ENCODE results near the gene SCAANT1.

Gene SCAANT1

GRCh38 chr3:63911873-63912767 lies at the start of gene SCAANT1:
Gene SCAANT1, minus strand, starts transcription at chr3:63912383.
- in situ Hi-C loops (cut with HindIII; ENCODE audit: low sequenced_read_pairs), result loop anchor here (5.0 kb wide), 1 partner anchor 40 kb away; no protein-coding TSS in a partner anchor

- in situ Hi-C loops (cut with HindIII; ENCODE audit: low sequenced_read_pairs), result no loop called here
Observed at GRCh38 chr3:63961891-63962290, 49.7 kb upstream of the SCAANT1 start.

- in situ Hi-C loops (cut with HindIII; ENCODE audit: low sequenced_read_pairs), result no loop called here
Observed at GRCh38 chr3:63960048-63960711, 48.0 kb upstream of the SCAANT1 start.

GRCh38 chr3:63959146-63959545 lies 47.0 kb upstream of the SCAANT1 start:
- in situ Hi-C loops (cut with HindIII; ENCODE audit: low sequenced_read_pairs), result no loop called here

GRCh38 chr3:63955830-63956545 lies 43.8 kb upstream of the SCAANT1 start:
- in situ Hi-C loops (cut with HindIII; ENCODE audit: low sequenced_read_pairs), result no loop called here

GRCh38 chr3:63955036-63955650 lies 43.0 kb upstream of the SCAANT1 start:
- in situ Hi-C loops (cut with HindIII; ENCODE audit: low sequenced_read_pairs), result no loop called here

- in situ Hi-C loops (cut with HindIII; ENCODE audit: low sequenced_read_pairs), result loop anchor here (5.0 kb wide), 1 partner anchor 42 kb away; the partner anchor contains the start of gene SCAANT1
Observed at GRCh38 chr3:63954182-63954581, 42.0 kb upstream of the SCAANT1 start.

- in situ Hi-C loops (cut with HindIII; ENCODE audit: low sequenced_read_pairs), result loop anchor here (5.0 kb wide), 1 partner anchor 40 kb away; the partner anchor contains the start of gene SCAANT1
Observed at GRCh38 chr3:63952248-63952594, 40.0 kb upstream of the SCAANT1 start.

- in situ Hi-C loops (cut with HindIII; ENCODE audit: low sequenced_read_pairs), result loop anchor here (5.0 kb wide), 1 partner anchor 39 kb away; the partner anchor contains the start of gene SCAANT1
Observed at GRCh38 chr3:63951492-63952247, 39.5 kb upstream of the SCAANT1 start.

- in situ Hi-C loops (cut with HindIII; ENCODE audit: low sequenced_read_pairs), result loop anchor here (5.0 kb wide), 1 partner anchor 38 kb away; the partner anchor contains the start of gene SCAANT1
Observed at GRCh38 chr3:63950698-63951097, 38.5 kb upstream of the SCAANT1 start.

GRCh38 chr3:63949005-63949404 lies 36.8 kb upstream of the SCAANT1 start:
- in situ Hi-C loops (cut with HindIII; ENCODE audit: low sequenced_read_pairs), result no loop called here

GRCh38 chr3:63947594-63947993 lies 35.4 kb upstream of the SCAANT1 start:
- in situ Hi-C loops (cut with HindIII; ENCODE audit: low sequenced_read_pairs), result no loop called here

GRCh38 chr3:63946753-63947152 lies 34.6 kb upstream of the SCAANT1 start:
- in situ Hi-C loops (cut with HindIII; ENCODE audit: low sequenced_read_pairs), result no loop called here

GRCh38 chr3:63945558-63946096 lies 33.4 kb upstream of the SCAANT1 start:
- in situ Hi-C loops (cut with HindIII; ENCODE audit: low sequenced_read_pairs), result no loop called here

GRCh38 chr3:63943678-63944077 lies 31.5 kb upstream of the SCAANT1 start:
- in situ Hi-C loops (cut with HindIII; ENCODE audit: low sequenced_read_pairs), result loop anchor here (5.0 kb wide), 1 partner anchor 71 kb away; no protein-coding TSS in a partner anchor

GRCh38 chr3:63942528-63942927 lies 30.3 kb upstream of the SCAANT1 start:
- in situ Hi-C loops (cut with HindIII; ENCODE audit: low sequenced_read_pairs), result loop anchor here (5.0 kb wide), 1 partner anchor 70 kb away; no protein-coding TSS in a partner anchor

GRCh38 chr3:63940389-63940757 lies 28.2 kb upstream of the SCAANT1 start:
- in situ Hi-C loops (cut with HindIII; ENCODE audit: low sequenced_read_pairs), result loop anchor here (5.0 kb wide), 1 partner anchor 68 kb away; no protein-coding TSS in a partner anchor

GRCh38 chr3:63937661-63938651 lies 25.8 kb upstream of the SCAANT1 start:
- in situ Hi-C loops (cut with HindIII; ENCODE audit: low sequenced_read_pairs), result no loop called here

Measured in endothelial cell of hepatic sinusoid (primary cell).